Mesenteric fat pad (tissue), 1 donor: Measurements from ENCODE around the gene TBC1D23. TPM values are rescaled to one million over a fixed set of nuclear protein-coding genes. Genes with fewer than 3 reads are reported as not detected.
"Not testable (repeated sequence)": the region's sequence is repeated elsewhere in the genome, so short reads cannot be mapped to it uniquely, and the experiment has no call there.

ENCODE experiments used
- DNase-seq: peaks from one replicate; pipeline ENCODE4 v3.0.0-alpha.2; 2020; ENCODE audit warnings: low spot score
- total RNA-seq: library from RNA; stranded (reverse); fragmentation: NEBNext Ultra II Directional; extraction: Animal tissue kit (Norgen Biotek cat#: 25700); gene quantifications from one replicate; pipeline ENCODE4 v1.2.1, GENCODE V29; 2021
- donor health status: DM: yes; HTN: yes; CAD: no.

Gene TBC1D23
- total RNA-seq, 1 donor from 2014 or later, result 42.0 TPM

DNA sequence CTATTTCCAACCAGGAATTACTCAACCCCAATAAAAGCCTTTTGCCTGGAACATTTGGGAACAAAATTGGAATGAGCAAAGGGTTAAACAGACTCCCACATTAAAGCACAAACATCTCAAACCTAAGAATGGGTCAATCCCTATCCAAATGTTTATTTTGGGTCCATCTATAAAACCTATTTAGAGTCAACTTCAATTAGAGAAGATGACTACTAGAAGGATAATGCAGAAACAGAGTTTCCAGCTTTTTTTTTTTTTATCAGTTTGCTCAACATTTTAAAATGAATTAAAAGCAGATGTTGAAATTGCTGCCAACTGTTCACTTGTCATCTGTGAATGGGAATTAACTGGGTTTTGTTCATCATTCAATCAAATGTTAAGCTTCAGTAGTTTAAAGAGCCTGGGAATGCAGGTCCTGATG is 4.1 kb upstream of the TBC1D23 start:
- DNase-seq, result no peak

- no peak for DNase-seq
Observed at GRCh38 chr3:100257586-100257985, 3.2 kb upstream of the TBC1D23 start.

DNA sequence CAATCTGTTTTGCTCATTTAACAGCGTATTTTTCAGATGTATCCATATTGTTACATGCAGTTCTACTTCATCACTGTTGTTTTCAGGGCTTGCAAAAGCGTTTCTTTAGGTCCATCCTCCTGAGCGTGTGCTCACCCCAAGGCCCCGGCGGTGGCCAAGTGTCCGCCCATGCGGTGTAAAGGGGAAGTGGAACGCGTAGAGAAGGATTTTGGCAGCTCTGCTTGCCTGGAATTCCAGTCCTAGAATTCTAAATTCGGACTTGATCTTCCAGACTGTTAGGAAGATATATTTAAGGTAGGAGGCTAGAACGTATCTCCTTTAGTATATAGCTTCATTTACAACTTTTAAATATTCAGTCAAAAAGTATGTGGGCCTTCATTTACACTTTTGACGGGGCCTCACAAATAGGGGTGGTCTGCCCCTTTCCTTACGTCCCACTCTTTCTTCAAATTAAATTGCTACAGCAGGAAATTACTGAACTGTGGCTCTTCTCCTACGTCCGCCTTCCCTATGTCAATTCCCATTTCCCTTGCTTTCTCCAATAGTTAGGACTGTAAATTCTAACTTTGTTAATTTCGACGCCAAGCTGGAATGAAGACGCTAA is 609 bp upstream of the TBC1D23 start:
- no peak for DNase-seq

GRCh38 chr3:100261485-100261903 is 702 bp downstream of the TBC1D23 start:
- no peak for DNase-seq

DNA sequence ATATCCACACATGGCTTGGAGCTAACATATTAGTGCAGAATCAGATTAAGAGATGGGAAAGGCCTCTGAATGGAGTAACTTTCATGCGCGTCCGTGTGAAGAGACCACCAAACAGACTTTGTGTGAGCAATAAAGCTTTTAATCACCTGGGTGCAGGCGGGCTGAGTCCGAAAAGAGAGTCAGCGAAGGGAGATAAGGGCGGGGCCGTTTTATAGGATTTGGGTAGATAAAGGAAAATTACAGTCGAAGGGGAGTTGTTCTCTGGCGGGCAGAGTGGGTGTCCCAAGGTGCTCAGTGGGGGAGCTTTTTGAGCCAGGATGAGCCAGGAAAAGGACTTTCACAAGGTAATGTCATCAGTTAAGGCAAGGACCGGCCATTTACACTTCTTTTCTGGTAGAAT is 2.1 kb downstream of the TBC1D23 start:
- not testable (repeated sequence) for DNase-seq

- DNase-seq, result no peak
Observed at GRCh38 chr3:100263583-100263982, 2.8 kb downstream of the TBC1D23 start.

DNA sequence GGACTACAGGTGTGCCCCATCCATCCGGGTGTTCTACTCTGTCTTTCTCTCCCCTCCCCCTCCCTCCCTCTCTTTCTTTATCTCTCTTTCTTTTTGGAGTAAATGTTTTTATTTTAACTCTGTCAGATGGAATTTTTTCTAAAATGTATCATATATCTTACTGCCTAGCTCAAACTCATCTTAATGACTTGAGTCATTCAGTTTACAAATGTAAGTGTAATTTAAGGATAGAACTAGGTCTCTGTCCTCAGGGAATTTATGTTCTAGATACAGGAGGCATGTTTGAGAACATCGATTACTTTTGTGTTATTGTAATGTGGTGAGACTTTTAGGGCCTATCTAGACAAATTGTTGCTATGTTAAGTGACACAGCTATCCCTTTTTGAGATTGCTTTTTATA is 3.5 kb downstream of the TBC1D23 start:
- DNase-seq, result no peak

DNA sequence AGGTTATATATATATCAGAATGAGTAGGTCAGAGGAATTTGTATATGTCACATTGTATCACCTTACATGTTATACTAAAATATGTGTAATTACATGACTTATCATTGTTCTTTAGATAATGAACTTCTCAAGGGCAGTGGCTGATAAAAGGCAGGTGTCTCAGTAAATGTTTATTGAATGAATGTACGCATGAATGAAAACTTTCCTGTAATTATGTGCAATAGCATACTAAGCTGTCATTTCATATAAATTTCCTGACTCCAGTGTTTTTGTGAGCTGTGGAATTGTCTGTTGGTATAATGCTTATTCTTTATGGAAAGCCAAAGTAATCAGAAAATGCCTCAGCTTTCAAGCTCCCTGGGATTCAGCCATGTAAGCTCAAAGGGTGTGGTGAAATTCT is 4.2 kb downstream of the TBC1D23 start:
- no peak for DNase-seq

GRCh38 chr3:100266531-100266930 is 5.7 kb downstream of the TBC1D23 start:
- DNase-seq, result no peak

- no peak for DNase-seq
Observed at GRCh38 chr3:100268156-100268555, 7.4 kb downstream of the TBC1D23 start.

DNA sequence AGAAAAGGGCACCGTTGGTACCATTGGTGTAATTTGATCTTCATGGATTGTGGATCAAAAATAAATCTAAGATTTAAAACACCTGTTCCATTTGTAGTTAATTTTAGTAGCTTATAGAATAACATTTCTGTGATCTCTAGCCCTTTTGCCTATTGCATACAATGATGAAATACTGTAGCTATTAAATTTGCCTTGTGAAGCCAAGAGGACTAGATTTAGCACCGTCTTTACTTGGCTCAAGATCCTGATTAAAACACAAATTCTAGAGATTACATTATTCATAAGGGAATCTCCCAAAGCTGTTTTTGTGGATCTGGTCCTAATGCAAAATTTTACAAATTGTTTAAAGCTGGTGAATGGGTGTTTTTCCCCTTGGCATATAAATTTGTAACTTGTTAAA is 8.2 kb downstream of the TBC1D23 start:
- no peak for DNase-seq

GRCh38 chr3:100269410-100270214 is 8.8 kb downstream of the TBC1D23 start:
- DNase-seq, result no peak

DNA sequence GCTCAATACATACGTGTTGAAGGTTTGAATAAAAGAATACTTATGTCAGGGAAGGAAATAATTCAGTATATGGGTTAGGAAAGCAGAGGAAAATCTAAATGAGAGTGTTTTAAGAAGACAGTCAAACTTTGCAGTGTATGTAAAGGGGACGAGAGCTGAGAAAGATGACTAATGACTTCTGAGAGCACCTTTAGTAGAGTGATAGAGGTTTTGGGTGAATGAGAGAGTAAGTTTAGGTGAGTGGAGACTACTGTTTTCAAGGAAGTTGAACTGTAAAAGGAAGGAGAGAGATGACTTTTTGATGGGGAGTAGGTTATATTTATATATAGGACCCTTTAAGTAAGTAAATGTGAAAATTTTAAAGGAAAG is 9.4 kb downstream of the TBC1D23 start:
- no peak for DNase-seq

GRCh38 chr3:100271522-100271921 is 10.7 kb downstream of the TBC1D23 start:
- no peak for DNase-seq

GRCh38 chr3:100272797-100273611 is 12.2 kb downstream of the TBC1D23 start:
- DNase-seq, result not testable (repeated sequence)

- no peak for DNase-seq
Observed at GRCh38 chr3:100274361-100274760, 13.6 kb downstream of the TBC1D23 start.

GRCh38 chr3:100277255-100277800 is 16.5 kb downstream of the TBC1D23 start:
- no peak for DNase-seq

GRCh38 chr3:100278910-100279309 is 18.1 kb downstream of the TBC1D23 start:
- no peak for DNase-seq

DNA sequence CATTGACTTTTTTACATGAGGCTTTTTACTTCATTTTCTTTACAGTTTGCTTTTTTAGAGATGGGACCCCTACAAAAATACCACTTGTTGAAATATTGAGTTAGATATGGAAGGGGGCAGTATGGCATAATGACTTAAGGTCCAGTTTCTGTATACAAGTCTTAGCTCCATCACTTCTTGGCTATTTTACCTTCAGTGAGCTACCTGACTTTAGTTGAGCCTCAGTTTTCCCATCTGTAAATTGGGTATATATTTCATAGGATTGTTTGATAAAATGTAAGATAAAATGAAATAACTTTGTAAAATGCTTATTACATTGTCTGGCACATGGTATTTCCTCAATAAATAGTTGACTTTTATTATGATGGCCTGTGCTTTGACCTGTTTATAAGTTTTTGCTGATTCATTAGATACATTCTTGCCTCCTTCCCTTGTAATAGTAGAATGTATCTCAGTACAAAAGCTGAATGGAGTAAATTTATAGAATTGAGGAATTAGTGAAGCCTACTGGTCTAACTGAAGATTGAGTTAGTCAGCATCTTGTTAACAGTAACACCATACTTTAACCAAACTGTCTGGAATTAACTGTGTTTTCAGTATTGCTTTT is 27.6 kb downstream of the TBC1D23 start:
- DNase-seq, result no peak

- no peak for DNase-seq
Observed at GRCh38 chr3:100289339-100289738, 28.5 kb downstream of the TBC1D23 start.

DNA sequence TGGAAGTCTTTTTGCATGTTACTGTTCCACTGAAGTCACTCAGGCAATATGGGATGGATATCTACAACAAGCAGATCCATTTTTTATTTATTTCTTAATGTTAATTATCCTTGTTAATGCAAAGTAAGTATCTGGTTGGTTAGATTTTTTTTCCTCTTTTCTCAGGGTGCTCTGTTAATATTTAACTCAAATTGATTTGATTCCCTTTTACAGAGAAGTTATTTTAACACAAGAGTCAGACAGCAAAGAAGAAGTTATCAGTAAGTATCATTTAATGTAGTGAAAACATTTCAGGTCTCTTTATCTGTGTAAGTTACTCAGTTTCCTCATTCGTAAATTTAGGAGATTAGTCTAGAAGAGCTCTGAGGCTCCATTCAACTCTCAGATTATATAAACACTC is 34.3 kb downstream of the TBC1D23 start:
- DNase-seq, result no peak
